T-cell (primary cell): ENCODE measurements around the gene PARD3B. TPM values are rescaled to one million over a fixed set of nuclear protein-coding genes. Genes with fewer than 3 reads are reported as not detected.

Experiments used
- ATAC-seq, 4 experiments: fragments of 200-7000 bp in 3 of 4; fragments of 150-1000 bp in 1 of 4; cut with Tn5 transposase; replicated peaks in 1 of 4; 1 replicate in 3 of 4; 2 replicates in 1 of 4; pipeline ENCODE4 v1.10.0; 2021; ENCODE audit warnings: moderate library complexity in 3 of 4, mild to moderate bottlenecking in 2 of 4, moderate number of reproducible peaks in 1 of 4
- CTCF ChIA-PET, 2 donors: fragments of 300-600 bp; sonication (Branson Sonifier 250); formaldehyde crosslinking; loops; one replicate each; lab custom pipeline; 2022; ENCODE audit warnings: antibody characterized with exemption in 2 of 2; lab: Charles Lee
- POLR2A ChIA-PET, 2 donors: fragments of 300-600 bp; sonication (Branson Sonifier 250); formaldehyde crosslinking; loops; one replicate each; lab custom pipeline; 2022; ENCODE audit warnings: antibody characterized with exemption in 2 of 2; lab: Charles Lee
- DNase-seq, 35 experiments: peaks; one replicate each; pipeline versions ENCODE4 v3.0.0 to v3.0.0-alpha.2; 2013 to 2023
- H3K27ac ChIP-seq: one replicate; pipeline ENCODE4 v1.5.1; 2013; ENCODE audit warnings: low read length
- H3K27me3 ChIP-seq, 2 experiments: replicated peaks in 1 of 2; 1 replicate in 1 of 2; 2 replicates in 1 of 2; pipeline versions ENCODE4 v1.6.1 to v1.7.0; 2013; ENCODE audit warnings: low read length in 1 of 2, mixed read lengths in 1 of 2; ENCODE audit not compliant: control insufficient read depth in 2 of 2, insufficient read depth in 2 of 2; ENCODE audit errors: extremely low read depth in 1 of 2
- H3K36me3 ChIP-seq, 2 donors: 1 replicate in 1 of 2; 2 replicates in 1 of 2; pipeline versions ENCODE4 v1.6.1 to v1.7.0; 2013; ENCODE audit warnings: low read length in 1 of 2; ENCODE audit not compliant: control insufficient read depth in 2 of 2, insufficient read depth in 1 of 2; ENCODE audit errors: extremely low read depth in 1 of 2
- H3K4me1 ChIP-seq, 2 experiments: 1 replicate in 1 of 2; 2 replicates in 1 of 2; pipeline versions ENCODE4 v1.6.1 to v1.7.0; 2013; ENCODE audit warnings: low read length in 2 of 2, mixed read lengths in 1 of 2; ENCODE audit not compliant: insufficient read depth in 2 of 2, control insufficient read depth in 1 of 2; ENCODE audit errors: extremely low read depth in 1 of 2
- H3K4me3 ChIP-seq, 2 donors: 1 replicate in 1 of 2; 2 replicates in 1 of 2; pipeline versions ENCODE4 v1.5.1 to v1.7.0; 2013; ENCODE audit warnings: mild to moderate bottlenecking in 2 of 2, low read length in 1 of 2, moderate library complexity in 1 of 2; ENCODE audit not compliant: control insufficient read depth in 1 of 2; ENCODE audit errors: extremely low read depth in 1 of 2
- H3K9me3 ChIP-seq: 2 replicates; pipeline ENCODE4 v1.7.0; 2013
- H3K27ac Mint-ChIP-seq, 2 donors: one replicate each; pipeline ENCODE4 v1.8.0; 2020 to 2021; ENCODE audit warnings: mild to moderate bottlenecking in 2 of 2, mixed read lengths in 2 of 2
- H3K27me3 Mint-ChIP-seq, 2 donors: one replicate each; pipeline ENCODE4 v1.8.0; 2021 to 2022; ENCODE audit warnings: mixed read lengths in 2 of 2
- H3K36me3 Mint-ChIP-seq: one replicate; pipeline ENCODE4 v1.8.0; 2021; ENCODE audit warnings: mixed read lengths
- H3K4me1 Mint-ChIP-seq, 3 donors: one replicate each; pipeline ENCODE4 v1.8.0; 2020 to 2022; ENCODE audit warnings: mixed read lengths in 3 of 3, mild to moderate bottlenecking in 1 of 3
- H3K4me3 Mint-ChIP-seq, 3 donors: one replicate each; pipeline ENCODE4 v1.8.0; 2020 to 2022; ENCODE audit warnings: mild to moderate bottlenecking in 3 of 3, mixed read lengths in 3 of 3, moderate library complexity in 3 of 3
- H3K9me3 Mint-ChIP-seq, 3 donors: one replicate each; pipeline ENCODE4 v1.8.0; 2020 to 2022; ENCODE audit warnings: mixed read lengths in 3 of 3
- WGBS: methylation state at CpG from one replicate; pipeline ENCODE4 v1.1.5; 2013; ENCODE audit warnings: missing lambda C conversion rate; ENCODE audit not compliant: insufficient coverage; 5-methylcytosine and 5-hydroxymethylcytosine counted together
- total RNA-seq, 35 experiments: library from RNA in 6 of 35; stranded (reverse) in 6 of 35; fragments of 120-200 nt in 1 of 35; gene quantifications; one replicate each; pipeline versions ENCODE4 v1.2.1 to v1.2.4 and lab custom pipeline; 2013 to 2026

Gene PARD3B
- total RNA-seq, 5 donors from 2014 or later (not counting 1 experiment from before 2014, with no cell fraction given): 0.75 to 2.0 (median 1.6) TPM

DNA sequence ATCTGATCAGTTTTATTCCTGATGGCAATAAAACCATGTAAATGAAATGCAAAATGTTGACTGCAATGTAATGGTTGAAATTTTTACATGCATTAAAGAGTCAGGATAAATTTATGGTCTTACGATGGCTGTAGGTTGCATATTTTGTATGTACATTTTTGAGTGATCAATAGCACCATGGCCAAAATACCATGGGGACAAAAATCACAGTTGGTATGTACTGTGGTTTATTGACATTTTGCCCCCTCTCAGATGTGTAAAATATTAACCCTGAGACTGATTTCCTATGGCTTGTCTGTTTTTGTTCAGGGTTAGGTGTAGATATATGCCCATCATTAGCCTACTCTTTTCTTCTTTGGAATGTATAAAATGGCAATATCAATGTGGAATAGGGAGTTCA is 138.1 kb downstream of the PARD3B start:
- ATAC-seq (no peak), DNase-seq (no peak)
- no peak overlapping the region for H3K27ac Mint-ChIP-seq
- Histone ChIP-seq H3K9me3 (no peaks in the 10 kb centered on the region), H3K27me3 (no peaks in the 10 kb centered on the region), H3K4me3 (no peak overlapping the region), H3K36me3 (no peaks in the 10 kb centered on the region), H3K27ac (no peak overlapping the region), H3K4me1 (no peaks in the 10 kb centered on the region)
- no peak overlapping the region for H3K4me3 Mint-ChIP-seq
- ChIA-PET POLR2A (no interaction called here), CTCF (no interaction called here)
- peaks cover 0 to 8% of the 10 kb centered on the region in 2 donors for H3K27me3 Mint-ChIP-seq
- H3K4me1 Mint-ChIP-seq: no peaks in the 10 kb centered on the region
- no peaks in the 10 kb centered on the region for H3K36me3 Mint-ChIP-seq
- H3K9me3 Mint-ChIP-seq: no peaks in the 10 kb centered on the region
- no CpG with 5 or more reads among the region's 1 CpG for WGBS

DNA sequence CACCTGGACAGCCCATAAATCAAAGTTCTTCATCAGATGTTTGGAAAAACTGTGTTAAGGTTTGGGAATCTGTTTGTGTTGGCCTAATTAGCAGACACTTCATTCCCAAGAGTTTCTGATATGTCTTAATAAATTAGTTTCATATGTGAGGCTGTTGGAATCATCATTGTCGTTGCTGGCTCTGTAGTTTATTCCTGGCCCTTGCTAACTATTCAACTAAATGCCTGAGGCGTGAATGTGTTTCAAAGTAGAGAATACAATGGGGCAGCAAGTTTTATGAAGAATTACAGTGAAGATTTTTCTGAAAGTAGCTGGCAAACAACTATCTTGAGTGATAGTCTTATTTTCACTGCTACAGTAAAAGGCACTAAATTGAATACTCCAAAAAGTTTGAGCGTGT is 141.1 kb downstream of the PARD3B start:
- no peaks in the 10 kb centered on the region for H3K36me3 Mint-ChIP-seq
- no peaks in the 10 kb centered on the region for H3K36me3 ChIP-seq
- no peaks in the 10 kb centered on the region for H3K4me1 Mint-ChIP-seq
- H3K9me3 ChIP-seq: no peaks in the 10 kb centered on the region
- H3K27me3 Mint-ChIP-seq: peaks cover 0 to 5% of the 10 kb centered on the region in 2 donors
- no peak overlapping the region for H3K27ac ChIP-seq
- no peak overlapping the region for H3K4me3 ChIP-seq
- H3K4me3 Mint-ChIP-seq: no peak overlapping the region
- ChIA-PET CTCF (no interaction called here), POLR2A (no interaction called here)
- no peak overlapping the region for H3K27ac Mint-ChIP-seq
- no CpG with 5 or more reads among the region's 3 CpGs for WGBS
- no peaks in the 10 kb centered on the region for H3K9me3 Mint-ChIP-seq
- ATAC-seq (no peak), DNase-seq (no peak)
- no peaks in the 10 kb centered on the region for H3K27me3 ChIP-seq
- H3K4me1 ChIP-seq: no peaks in the 10 kb centered on the region

DNA sequence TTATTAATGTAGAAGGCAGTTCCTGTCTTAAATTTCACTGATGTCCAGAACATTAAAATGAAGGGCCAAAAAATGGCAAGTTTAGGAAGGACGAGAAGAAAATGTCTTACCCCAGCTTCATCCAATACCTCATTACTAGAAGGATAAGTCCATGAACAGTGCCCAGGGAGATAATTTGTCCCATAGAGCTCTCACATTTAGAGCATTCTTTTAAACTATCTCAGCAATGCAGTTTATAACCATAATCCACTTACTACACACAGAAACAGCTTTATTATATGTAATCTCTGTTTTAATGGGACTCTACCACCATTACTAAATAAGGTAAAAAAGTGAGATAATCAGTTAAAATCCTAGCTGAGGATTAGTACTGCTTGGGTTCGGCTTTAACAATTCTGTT is 142.5 kb downstream of the PARD3B start:
- CTCF ChIA-PET: interaction anchor here in 1 of 2 donors (0.5 kb wide), 1 partner anchor 988 kb away, joined by 3 read pairs; no protein-coding TSS in a partner anchor
- Histone ChIP-seq H3K9me3 (no peaks in the 10 kb centered on the region), H3K36me3 (no peaks in the 10 kb centered on the region), H3K27ac (no peak overlapping the region), H3K4me3 (no peak overlapping the region), H3K27me3 (no peaks in the 10 kb centered on the region), H3K4me1 (peaks cover 0 to 5% of the 10 kb centered on the region in 2 experiments)
- no peaks in the 10 kb centered on the region for H3K9me3 Mint-ChIP-seq
- peaks cover 0 to 5% of the 10 kb centered on the region in 2 donors for H3K27me3 Mint-ChIP-seq
- DNase-seq (no peak), ATAC-seq (no peak)
- peaks cover 5 to 6% (median 6%) of the 10 kb centered on the region in 3 donors for H3K4me1 Mint-ChIP-seq
- WGBS: 80% methylated on average over 1 of the region's 2 CpGs
- no peaks in the 10 kb centered on the region for H3K36me3 Mint-ChIP-seq
- POLR2A ChIA-PET: no interaction called here
- no peak overlapping the region for H3K27ac Mint-ChIP-seq
- H3K4me3 Mint-ChIP-seq: no peak overlapping the region

DNA sequence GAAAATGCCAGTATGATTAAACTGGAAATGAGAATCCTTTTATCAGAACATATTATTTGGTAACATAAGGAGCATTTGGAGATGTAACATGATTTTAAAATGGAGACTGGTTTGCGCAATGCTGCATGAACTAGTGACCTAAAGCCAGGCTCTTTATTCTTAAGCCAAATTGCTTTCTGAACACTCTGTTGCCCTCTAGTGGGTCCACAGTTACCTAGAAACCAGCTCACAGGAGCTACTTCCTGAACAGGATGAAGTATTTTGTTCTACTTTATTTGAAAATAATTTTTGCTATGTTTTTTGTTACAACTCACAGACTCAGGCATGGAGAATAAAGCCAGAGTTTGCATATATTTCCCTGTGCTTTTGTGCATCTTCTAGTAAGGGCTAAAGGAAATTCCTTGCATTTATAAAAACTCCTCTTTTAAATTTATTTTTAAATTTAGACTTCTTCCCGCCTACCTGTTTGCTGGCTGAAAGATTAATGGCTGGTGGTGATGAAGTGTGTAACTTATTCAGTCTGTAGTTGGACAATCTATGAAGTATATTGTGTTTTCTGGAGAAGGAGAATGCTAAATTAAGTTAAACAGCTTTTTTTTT is 146.7 kb downstream of the PARD3B start:
- no peak overlapping the region for H3K27ac ChIP-seq
- H3K4me3 ChIP-seq: no peak overlapping the region
- H3K9me3 ChIP-seq: no peaks in the 10 kb centered on the region
- ATAC-seq (peak in 1 of 4 experiments; percentile 47), DNase-seq (peak in 11 of 35 experiments; percentile 1 to 47 (median 5))
- no peaks in the 10 kb centered on the region for H3K27me3 Mint-ChIP-seq
- no peak overlapping the region for H3K27ac Mint-ChIP-seq
- peaks cover 8 to 12% (median 11%) of the 10 kb centered on the region in 3 donors for H3K4me1 Mint-ChIP-seq
- POLR2A ChIA-PET: interaction anchor here in 1 of 2 donors (0.5 kb wide), 1 partner anchor 553 kb away, joined by 3 read pairs; no protein-coding TSS in a partner anchor
- no CpG with 5 or more reads among the region's 2 CpGs for WGBS
- no peak overlapping the region for H3K4me3 Mint-ChIP-seq
- CTCF ChIA-PET: interaction anchor here (0.6 to 2.2 kb wide), 8 partner anchors 10 to 1104 kb away, joined by 3 to 8 read pairs (median 3); no protein-coding TSS in a partner anchor
- no peaks in the 10 kb centered on the region for H3K36me3 Mint-ChIP-seq
- H3K36me3 ChIP-seq: no peaks in the 10 kb centered on the region
- no peaks in the 10 kb centered on the region for H3K27me3 ChIP-seq
- H3K9me3 Mint-ChIP-seq: no peaks in the 10 kb centered on the region
- peaks cover 0 to 7% of the 10 kb centered on the region in 2 experiments for H3K4me1 ChIP-seq

DNA sequence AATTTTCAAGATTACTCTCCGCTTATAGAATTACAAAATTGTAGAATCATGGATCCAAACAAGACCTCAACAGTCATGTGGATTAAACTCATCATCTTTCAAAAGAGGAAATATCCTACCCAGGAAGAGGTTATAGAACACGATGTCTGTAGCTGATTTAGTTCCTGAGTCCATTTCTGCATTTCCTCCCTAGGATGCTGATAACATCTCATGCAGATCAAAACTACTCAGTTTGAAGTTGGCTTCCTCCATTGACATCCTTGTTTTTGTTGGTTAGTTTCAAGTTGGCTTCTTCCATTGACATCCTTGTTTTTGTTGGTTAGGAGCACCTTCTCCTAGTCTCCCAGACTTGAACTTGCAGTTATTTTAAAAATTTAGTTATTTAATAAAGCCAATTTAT is 147.5 kb downstream of the PARD3B start:
- Mint-ChIP-seq H3K4me3 (no peak overlapping the region), H3K36me3 (no peaks in the 10 kb centered on the region), H3K27me3 (no peaks in the 10 kb centered on the region), H3K4me1 (peaks cover 8 to 12% (median 11%) of the 10 kb centered on the region in 3 donors), H3K9me3 (no peaks in the 10 kb centered on the region), H3K27ac (no peak overlapping the region)
- ATAC-seq: no peak
- Histone ChIP-seq H3K27me3 (no peaks in the 10 kb centered on the region), H3K4me3 (no peak overlapping the region), H3K4me1 (peaks cover 0 to 7% of the 10 kb centered on the region in 2 experiments), H3K9me3 (no peaks in the 10 kb centered on the region), H3K36me3 (no peaks in the 10 kb centered on the region), H3K27ac (no peak overlapping the region)
- CTCF ChIA-PET: interaction anchor here (0.5 to 2.2 kb wide), 7 partner anchors 9 to 1598 kb away, joined by 3 to 8 read pairs (median 3); no protein-coding TSS in a partner anchor
- WGBS: 0% methylated on average over 1 of the region's 2 CpGs
- POLR2A ChIA-PET: interaction anchor here in 1 of 2 donors (0.6 kb wide), 1 partner anchor 32 kb away, joined by 3 read pairs; no protein-coding TSS in a partner anchor
- no peak for DNase-seq

DNA sequence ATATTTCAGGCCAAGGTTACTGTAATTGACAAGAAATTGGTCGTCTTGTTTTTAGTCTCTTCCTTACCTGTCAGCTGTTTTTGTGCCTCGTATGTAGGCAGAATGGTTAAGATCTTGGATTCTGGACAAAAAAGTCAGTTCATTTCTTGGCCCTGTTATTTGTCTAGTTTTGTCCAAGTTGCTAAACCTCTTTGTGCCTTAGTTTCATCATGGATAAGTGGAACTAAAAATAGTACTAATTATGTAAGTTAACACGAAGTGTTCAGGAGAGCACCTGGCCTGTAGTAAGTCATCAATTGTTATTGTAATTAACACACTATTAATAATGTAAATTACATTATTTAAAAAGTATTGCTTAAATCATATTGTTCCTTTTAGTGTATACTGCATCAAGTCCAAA is 148.0 kb downstream of the PARD3B start:
- no peak for DNase-seq
- ATAC-seq: no peak
- no peaks in the 10 kb centered on the region for H3K9me3 ChIP-seq
- no peak overlapping the region for H3K27ac ChIP-seq
- ChIA-PET POLR2A (interaction anchor here in 1 of 2 donors (0.6 kb wide), 1 partner anchor 32 kb away, joined by 3 read pairs; no protein-coding TSS in a partner anchor), CTCF (interaction anchor here (0.5 to 2.2 kb wide), 4 partner anchors 8 to 1597 kb away, joined by 3 to 8 read pairs (median 4); no protein-coding TSS in a partner anchor)
- 83% methylated on average over 2 of the region's 3 CpGs for WGBS
- Mint-ChIP-seq H3K27ac (no peak overlapping the region), H3K4me3 (no peak overlapping the region), H3K4me1 (peaks cover 8 to 12% (median 11%) of the 10 kb centered on the region in 3 donors), H3K9me3 (no peaks in the 10 kb centered on the region), H3K36me3 (no peaks in the 10 kb centered on the region), H3K27me3 (no peaks in the 10 kb centered on the region)
- H3K4me3 ChIP-seq: no peak overlapping the region
- no peaks in the 10 kb centered on the region for H3K36me3 ChIP-seq
- H3K27me3 ChIP-seq: no peaks in the 10 kb centered on the region
- peaks cover 0 to 7% of the 10 kb centered on the region in 2 experiments for H3K4me1 ChIP-seq
